WTC11 (cell line): ENCODE results near the gene IDH3B. TPM values are rescaled to one million over a fixed set of nuclear protein-coding genes. Genes with fewer than 3 reads are reported as not detected.

ENCODE experiments used
- ATAC-seq: fragments of 200-7000 bp; cut with Tn5 transposase; 2 replicates; pipeline ENCODE4 v1.10.0; 2021; ENCODE audit warnings: mild to moderate bottlenecking, moderate library complexity
- CTCF ChIA-PET: fragments of 300-600 bp; sonication (Branson Sonifier 250); formaldehyde crosslinking; loops from one replicate; lab custom pipeline; 2021; ENCODE audit warnings: antibody characterized with exemption; lab: Charles Lee
- POLR2A ChIA-PET: fragments of 350-600 bp; sonication (Branson Sonifier 250); formaldehyde crosslinking; loops from one replicate; lab custom pipeline; 2021; ENCODE audit warnings: antibody characterized with exemption; lab: Charles Lee
- DNase-seq: peaks from one replicate; pipeline ENCODE4 v3.0.0; 2021; ENCODE audit warnings: low spot score
- H3K27ac Mint-ChIP-seq: 2 replicates; pipeline ENCODE4 v1.8.0; 2021; ENCODE audit warnings: mixed read lengths
- H3K27me3 Mint-ChIP-seq: 2 replicates; pipeline ENCODE4 v1.8.0; 2021; ENCODE audit warnings: low read depth, mild to moderate bottlenecking, moderate library complexity, mixed read lengths
- H3K36me3 Mint-ChIP-seq: 2 replicates; pipeline ENCODE4 v1.8.0; 2021; ENCODE audit warnings: mixed read lengths
- H3K4me1 Mint-ChIP-seq: 2 replicates; pipeline ENCODE4 v1.8.0; 2022; ENCODE audit warnings: mixed read lengths
- H3K4me3 Mint-ChIP-seq: 2 replicates; pipeline ENCODE4 v1.8.0; 2021; ENCODE audit warnings: mild to moderate bottlenecking, moderate library complexity, mixed read lengths
- H3K9me3 Mint-ChIP-seq: 2 replicates; pipeline ENCODE4 v1.8.0; 2021; ENCODE audit warnings: mixed read lengths
- HMGA2 ChIP-seq: fragments of 250-450 bp; sonication (Bioruptor Pico); IDR thresholded peaks from 2 replicates; pipeline ENCODE4 v1.4.0; 2021; ENCODE audit warnings: mild to moderate bottlenecking, moderate library complexity
- ZNF396 ChIP-seq: fragments of 250-450 bp; sonication (Bioruptor Pico); IDR thresholded peaks from 2 replicates; pipeline ENCODE4 v1.8.0; 2021; ENCODE audit warnings: mild to moderate bottlenecking, moderate library complexity, borderline replicate concordance
- microRNA-seq: library from miRNA; unstranded; fragments of <30 nt; microRNA quantifications from one replicate; pipeline ENCODE4 v1.2.0, GENCODE V29; 2022; ENCODE audit warnings: borderline number of aligned reads
- total RNA-seq: library from RNA; stranded (reverse); gene quantifications from 3 replicates; pipeline ENCODE4 v1.2.3, GENCODE V29; 2021

Gene IDH3B
- total RNA-seq, 1 experiment from 2014 or later: 136 TPM

GRCh38 chr20:2610326-2610725, 53.7 kb downstream of the IDH3B start:
- ChIA-PET POLR2A (no interaction called here), CTCF (no interaction called here)
- Mint-ChIP-seq H3K27ac (no peak overlapping the region), H3K36me3 (peaks cover 15% of the 10 kb centered on the region), H3K4me1 (no peaks in the 10 kb centered on the region), H3K27me3 (peaks cover 22% of the 10 kb centered on the region), H3K4me3 (no peak overlapping the region), H3K9me3 (peaks cover 31% of the 10 kb centered on the region)
- ATAC-seq (no peak), DNase-seq (no peak)
- TF ChIP-seq HMGA2 (CRISPR knock-in tag) (peak; percentile 79), ZNF396 (CRISPR knock-in tag) (no peak)

Small RNA genes within 50 kb of the gene (microRNA-seq; reads per million reads assigned to microRNA genes)
- gene MIR1292: 40.5 reads per million, percentile 50 among the genes with 10 or more reads in this experiment

Other genes starting within 250 kb of the IDH3B start
- 489 to 539 TPM (median 498 TPM) in 3 replicates for gene SNRPB, start 193.4 kb downstream of the IDH3B start, total RNA-seq
- gene ZNF343, start 155.3 kb downstream of the IDH3B start, total RNA-seq: 5.0 to 7.6 TPM (median 6.3 TPM) in 3 replicates
- not detected in 3 replicates for gene TMC2, start 127.6 kb downstream of the IDH3B start, total RNA-seq
- gene NOP56, start 11.6 kb downstream of the IDH3B start, total RNA-seq: 484 to 634 TPM (median 500 TPM) in 3 replicates
- gene EBF4, start 28.6 kb upstream of the IDH3B start, total RNA-seq: 2.7 to 5.0 TPM (median 3.2 TPM) in 3 replicates
- 51.2 to 57.1 TPM (median 54.6 TPM) in 3 replicates for gene CPXM1, start 136.4 kb upstream of the IDH3B start, total RNA-seq
- gene C20orf141, start 150.8 kb upstream of the IDH3B start, total RNA-seq: not detected in 3 replicates
- gene TMEM239, start 152.1 kb upstream of the IDH3B start, total RNA-seq: not detected in 3 replicates
- 19.7 to 37.0 TPM (median 33.5 TPM) in 3 replicates for gene PCED1A, start 176.4 kb upstream of the IDH3B start, total RNA-seq
- gene VPS16, start 176.5 kb upstream of the IDH3B start, total RNA-seq: 26.2 to 29.1 TPM (median 27.8 TPM) in 3 replicates
- 43.8 to 48.8 TPM (median 47.2 TPM) in 3 replicates for gene PTPRA, start 209.3 kb upstream of the IDH3B start, total RNA-seq